IPS DF 4.7 (cell line): Measurements from ENCODE around the gene KCNN3.

Experiments
- DNase-seq: peaks from one replicate; pipeline ENCODE4 v3.0.0-alpha.2; 2013; ENCODE audit warnings: low spot score; ENCODE audit errors: extremely low read depth

Gene KCNN3

DNA sequence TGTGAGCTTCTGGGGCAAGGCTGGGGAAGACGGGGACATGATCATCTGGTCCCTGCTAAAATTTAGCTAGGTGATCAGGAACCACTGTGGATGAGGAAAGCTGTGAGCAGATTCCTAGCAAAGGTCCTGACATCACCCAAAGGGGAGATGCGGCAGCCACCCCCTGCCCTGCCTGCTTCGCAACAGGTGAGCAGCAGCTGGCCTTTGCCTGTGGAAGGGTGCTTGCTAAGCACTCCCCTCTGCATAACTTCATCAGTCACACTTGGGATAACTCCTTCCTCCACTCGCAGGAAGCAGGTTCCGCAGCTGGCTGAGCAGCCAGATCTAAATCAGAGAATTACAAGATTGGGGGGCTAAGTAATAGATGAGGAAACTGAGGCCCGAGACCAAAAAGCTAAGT lies 51.2 kb downstream of the KCNN3 start:
- no peak for DNase-seq

- DNase-seq = no peak
These were observed 53.1 kb downstream of the KCNN3 start for GRCh38 chr1:154816937-154817336.

DNA sequence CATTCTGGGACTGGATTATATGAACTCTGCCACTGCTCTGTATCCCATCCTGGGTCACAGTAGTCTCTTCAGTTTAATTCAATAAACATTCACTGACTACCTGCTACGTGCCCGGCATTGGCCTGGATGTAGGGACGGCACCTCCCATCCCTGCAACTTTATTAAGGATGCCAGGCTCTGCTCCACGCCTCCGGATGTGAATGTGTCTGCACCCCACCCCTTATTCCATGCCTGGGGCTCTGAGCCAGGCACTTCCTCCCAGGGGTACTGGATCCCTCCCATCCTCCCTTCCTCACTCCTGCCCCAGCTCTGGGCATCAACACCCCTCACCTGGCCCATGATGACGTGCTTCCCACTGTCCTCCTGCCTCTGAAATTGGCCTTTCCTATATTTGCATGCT lies 53.7 kb downstream of the KCNN3 start:
- no peak for DNase-seq

DNA sequence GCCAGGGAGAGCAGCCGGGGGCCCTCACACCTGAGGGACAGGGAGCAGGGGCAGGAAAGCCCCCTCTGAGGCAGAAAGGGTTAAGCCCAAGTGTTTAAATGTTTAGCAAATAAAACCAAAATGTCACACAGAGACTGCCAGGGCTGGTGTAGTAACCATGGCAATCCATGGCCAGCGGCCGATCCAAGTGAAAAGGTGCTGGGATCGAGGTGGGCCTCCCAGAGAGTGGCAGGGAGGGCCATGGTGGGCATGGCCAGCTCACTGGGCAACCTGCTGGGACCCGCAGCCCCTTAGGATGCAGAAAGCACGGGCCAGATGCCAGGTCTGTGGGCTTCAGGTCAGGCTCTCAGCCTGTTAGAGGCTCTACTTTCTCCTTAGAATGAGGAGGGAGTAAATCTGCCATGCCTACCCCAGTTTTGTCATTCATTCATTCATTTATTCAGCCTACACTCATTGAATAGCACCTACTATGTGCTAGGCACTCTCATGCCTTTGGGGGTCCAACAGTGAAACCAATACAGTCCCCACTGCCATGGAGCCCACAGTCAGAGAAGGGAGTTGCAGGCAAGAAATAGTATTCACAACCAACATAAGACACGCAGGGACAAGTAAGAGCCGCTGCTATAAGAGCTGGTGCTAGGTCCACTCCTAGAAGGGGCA lies 56.1 kb downstream of the KCNN3 start:
- DNase-seq = no peak

DNA sequence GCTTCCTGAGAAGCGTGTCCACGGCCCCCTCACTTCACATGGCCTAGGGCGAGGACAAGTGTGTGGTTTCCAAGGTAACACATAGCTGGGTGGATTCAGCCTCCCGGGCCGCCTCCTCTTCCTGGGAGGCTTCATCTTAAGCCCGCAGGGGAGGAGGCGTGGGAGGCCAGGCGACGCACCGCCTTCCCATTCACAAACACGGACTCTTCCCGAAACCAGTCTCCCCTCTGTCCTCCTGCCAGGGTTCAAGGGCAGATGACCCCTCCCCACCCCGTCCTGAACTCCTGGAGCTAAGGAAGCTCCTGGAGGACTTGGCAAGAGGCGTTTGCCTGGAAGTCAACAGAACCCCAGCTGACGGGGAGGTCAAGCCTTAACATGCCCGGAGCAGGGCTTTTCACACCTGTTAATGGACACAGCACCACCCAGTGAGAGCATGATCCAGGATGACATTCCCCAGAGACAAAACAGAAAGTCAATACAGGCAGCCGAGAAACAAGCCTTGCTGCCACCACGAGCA lies 56.7 kb downstream of the KCNN3 start:
- DNase-seq = no peak

- no peak for DNase-seq
These were observed 57.2 kb downstream of the KCNN3 start for GRCh38 chr1:154812877-154813276.

DNA sequence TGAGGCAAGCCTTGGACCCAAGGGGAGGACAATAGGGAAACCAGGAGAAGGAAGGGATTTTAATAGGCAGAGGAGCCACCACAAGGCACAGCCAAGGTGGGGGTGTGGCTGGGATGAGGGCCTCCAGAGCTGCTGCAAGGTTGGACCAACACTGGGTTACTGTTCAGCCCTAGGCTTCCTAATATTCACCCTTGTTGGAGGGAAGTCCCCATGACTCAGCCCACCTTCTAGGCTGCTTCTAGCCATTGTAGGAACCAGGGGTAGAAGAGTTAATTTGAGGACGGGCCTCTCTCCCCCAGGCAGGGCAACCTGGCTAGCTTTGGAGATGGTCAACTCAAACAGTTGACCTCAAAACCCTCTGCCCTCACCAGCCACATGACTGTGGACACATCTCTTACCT lies 59.5 kb downstream of the KCNN3 start:
- DNase-seq = no peak

DNA sequence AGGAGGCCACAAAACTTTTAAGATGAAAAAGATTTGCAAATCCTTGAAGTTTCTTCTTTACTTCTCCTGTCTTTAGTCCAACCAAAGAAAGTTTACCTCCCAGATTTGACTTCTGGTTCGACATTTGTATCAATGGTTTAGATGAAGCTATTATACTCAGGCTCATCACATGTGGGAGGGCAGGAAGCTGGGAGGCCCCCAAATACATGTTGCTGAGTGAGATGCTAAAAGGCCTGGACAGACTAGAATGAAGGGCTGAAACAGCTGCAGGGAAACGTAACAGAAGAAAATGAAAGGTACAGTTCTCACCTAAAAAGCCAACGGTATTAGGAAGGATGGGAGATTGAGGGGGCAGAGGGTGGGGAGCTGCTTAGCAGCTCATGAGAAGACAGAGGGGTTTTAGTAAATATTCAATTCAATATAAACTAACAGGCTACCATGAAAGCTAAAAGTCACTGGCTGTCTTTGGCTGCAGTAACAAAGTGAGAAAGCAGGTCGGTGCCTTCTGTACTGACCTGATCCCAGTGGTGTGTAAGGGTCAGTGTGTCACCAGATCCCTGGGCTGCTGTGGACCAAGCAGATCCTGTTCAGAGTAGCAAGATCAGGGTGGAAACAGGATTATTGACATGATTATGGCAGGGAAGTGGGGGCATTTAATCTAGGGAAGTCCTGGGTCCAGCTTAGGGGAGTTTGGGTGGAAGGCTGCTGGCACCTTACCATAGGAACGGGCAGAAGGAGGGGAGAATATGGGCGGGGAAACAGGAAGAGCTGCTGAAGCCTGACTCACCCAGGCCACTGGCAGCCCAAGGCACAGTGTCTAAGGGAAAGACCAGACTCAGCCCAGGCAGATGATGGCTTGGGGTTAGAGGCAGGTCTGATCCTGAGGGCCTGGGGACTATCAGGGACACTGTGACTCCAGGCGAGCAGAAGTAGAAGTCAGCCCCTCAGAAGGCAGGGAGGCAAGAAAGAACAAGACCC lies 60.4 kb downstream of the KCNN3 start:
- DNase-seq = no peak

DNA sequence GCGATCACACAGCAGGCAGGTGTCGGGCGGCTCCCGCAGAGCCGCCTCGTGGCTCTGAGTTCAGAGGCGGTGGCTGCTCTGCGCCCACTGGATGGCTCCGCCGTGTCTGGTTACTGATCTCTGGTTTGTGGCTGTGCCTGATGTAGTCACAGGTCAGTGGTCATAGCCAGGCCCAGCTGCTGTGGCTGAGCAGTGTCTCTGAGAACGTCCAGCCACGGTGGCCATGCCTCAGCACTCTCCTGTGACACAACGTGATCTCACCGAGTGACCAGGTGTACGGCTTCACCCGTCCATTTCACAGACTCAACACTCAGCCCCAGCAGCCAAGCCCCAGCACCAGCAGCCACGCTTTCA lies 61.2 kb downstream of the KCNN3 start:
- DNase-seq = no peak

DNA sequence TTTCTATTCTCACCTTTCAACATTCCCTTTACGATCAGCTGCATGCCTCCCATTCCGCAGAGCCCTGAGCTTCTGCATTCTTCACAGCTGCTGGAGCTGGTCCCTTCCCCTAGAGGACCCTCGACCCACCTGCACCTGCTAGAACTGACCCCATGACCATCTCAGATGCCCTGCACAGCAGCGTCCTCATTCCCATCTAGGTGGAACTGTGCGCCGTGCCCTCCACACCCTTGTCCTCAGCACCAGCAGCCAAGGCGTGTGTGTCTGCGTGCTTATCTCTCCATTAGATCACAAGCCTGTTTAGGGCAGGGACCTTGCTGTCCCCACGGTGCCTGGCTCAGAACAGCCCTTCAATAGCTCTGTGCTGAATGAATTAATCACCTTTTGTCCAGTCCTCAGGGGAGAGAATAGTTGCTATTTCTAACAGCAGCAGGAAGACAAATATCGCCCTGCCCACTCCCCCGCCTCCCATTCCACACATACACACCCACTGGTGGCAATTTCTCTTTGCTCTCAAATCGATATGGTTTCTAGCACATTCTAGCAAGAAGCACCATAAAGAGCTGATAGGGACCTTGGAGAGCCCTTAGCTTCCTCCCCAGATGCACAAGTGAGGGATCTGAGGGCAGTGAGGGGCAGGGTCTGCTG lies 61.7 kb downstream of the KCNN3 start:
- DNase-seq = no peak

GRCh38 chr1:154807048-154807591 lies 63.0 kb downstream of the KCNN3 start:
- DNase-seq = no peak

GRCh38 chr1:154806333-154806732 lies 63.7 kb downstream of the KCNN3 start:
- DNase-seq = no peak

DNA sequence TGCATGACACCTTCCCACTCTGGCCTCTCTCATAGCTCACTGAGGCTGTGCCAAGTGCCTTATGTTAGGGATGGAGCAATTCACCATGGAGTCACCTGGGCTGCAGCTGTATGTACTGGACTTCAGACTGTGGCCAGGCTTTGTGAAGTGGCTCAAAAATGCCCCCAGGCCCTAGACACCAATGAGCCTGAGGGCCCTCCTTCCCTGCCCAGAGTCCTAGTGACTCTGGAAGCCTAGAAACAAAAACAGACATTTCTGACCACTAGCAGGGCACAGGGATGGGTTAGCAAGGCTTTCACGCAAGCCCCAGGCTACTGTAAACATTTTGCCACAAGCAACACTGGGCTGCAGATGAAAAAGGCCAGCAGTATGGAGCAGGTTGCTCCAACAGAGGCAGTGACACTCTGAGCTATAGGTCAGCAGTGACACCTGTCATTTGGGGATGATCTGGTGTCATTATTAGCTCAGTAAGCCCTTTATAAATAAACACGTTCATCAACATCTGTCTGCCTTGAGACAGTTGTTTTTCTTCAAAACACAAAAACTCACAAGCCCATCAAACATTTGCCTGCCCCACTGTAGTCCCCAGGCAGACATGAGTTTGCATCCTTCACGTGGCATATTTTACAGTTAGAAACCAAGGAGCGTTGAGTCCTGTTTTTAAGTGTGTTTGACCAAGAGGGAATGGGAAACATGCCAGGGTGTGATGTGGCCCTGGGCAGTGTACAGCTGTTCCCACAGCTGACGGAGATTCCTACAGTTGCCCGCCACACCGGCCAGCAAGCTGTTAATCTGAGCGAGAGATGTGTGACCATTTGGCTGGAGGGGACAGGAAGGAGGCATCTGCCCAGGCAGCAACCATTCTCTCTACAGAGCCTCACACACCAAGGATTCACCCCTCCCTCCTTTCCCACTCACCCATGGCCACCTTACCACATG lies 66.8 kb downstream of the KCNN3 start:
- DNase-seq = no peak

- DNase-seq = no peak
These were observed 67.6 kb downstream of the KCNN3 start for GRCh38 chr1:154802336-154802969.

GRCh38 chr1:154801234-154802011 lies 68.7 kb downstream of the KCNN3 start:
- DNase-seq = no peak

GRCh38 chr1:154799188-154799587 lies 70.9 kb downstream of the KCNN3 start:
- DNase-seq = no peak

DNA sequence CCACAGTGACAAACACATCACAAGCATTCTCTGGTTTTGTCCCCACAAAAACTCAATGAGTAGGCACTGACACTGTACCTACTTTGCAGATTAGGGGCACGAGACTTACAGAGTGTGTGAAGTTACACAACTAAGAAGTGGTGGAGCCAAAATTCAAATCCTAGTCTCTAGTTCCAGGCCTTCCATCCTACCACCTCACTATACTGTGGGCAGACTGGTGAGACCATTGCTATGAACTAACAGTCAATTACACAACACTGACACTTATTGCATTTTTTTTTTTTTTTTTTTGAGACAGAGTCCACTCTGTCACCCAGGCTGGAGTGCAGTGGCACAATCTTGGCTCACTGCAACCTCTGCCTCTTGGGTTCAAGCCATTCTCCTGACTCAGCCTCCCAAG lies 71.4 kb downstream of the KCNN3 start:
- DNase-seq = no peak

DNA sequence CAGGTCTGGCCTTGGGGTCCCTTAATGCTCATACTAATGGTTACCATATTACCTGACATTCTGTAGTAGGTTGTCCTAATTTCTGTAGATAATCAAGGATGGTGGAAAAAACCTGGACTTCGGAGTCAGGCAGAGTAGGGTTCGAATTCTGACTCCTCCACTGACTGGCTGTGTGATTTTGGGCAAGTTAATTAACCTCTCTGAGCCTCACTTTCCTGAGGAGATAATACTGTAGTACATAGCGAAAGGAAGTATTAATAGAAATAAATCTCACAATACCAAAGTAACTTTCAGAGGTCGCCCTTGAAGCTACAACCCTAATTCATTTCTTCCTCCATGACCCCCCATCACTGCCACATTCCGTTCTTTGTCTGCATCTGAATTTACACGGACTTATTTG lies 72.9 kb downstream of the KCNN3 start:
- DNase-seq = no peak

DNA sequence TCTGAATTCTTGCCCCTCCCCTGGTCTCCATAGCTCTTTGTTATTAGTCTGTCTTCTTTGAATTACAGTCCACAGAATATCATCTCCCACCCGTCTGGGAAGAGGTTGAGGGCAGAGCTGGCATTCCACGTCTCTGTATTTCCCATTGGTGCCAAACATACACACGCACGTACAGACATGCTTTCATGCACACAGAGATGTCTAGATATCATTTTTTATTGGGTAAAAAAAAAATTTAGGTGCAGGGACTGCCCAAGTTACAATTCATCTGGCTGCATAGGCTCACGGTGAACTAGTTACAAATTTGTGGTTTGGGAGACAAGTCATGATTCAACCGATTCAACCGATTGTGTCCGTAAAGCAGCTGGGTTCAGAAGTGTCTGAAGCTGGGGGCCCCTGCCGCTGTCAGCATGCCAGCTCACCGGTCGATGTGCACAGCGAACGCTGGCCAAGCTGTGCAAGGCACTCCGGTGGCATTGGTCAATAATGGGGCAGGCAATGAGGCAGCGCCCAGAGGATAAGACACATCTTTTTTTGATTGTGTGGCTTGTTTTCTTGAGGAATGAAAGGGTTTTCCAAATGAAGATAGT lies 73.7 kb downstream of the KCNN3 start:
- DNase-seq = no peak
